Adrenal gland (tissue), 12 donors: ENCODE measurements around the gene RARB. TPM values are rescaled to one million over a fixed set of nuclear protein-coding genes. Genes with fewer than 3 reads are reported as not detected.

Source experiments
- DNase-seq, 7 donors: peaks; one replicate each; pipeline ENCODE4 v3.0.0-alpha.2; 2019 to 2020
- H3K27ac ChIP-seq, 5 donors: fragments of 200-600 bp; sonication (generic) in 4 of 5; 1 replicate in 3 of 5; 2 replicates in 2 of 5; pipeline versions ENCODE4 v1.5.1 to v1.8.0; 2016 to 2020; ENCODE audit warnings: mild to moderate bottlenecking in 1 of 5
- H3K27me3 ChIP-seq: fragments of 200-600 bp; 2 replicates; pipeline ENCODE4 v1.8.0; 2021
- H3K36me3 ChIP-seq, 2 donors: fragments of 200-600 bp; replicated peaks in 1 of 2; 1 replicate in 1 of 2; 2 replicates in 1 of 2; pipeline versions ENCODE4 v1.5.1 to v1.8.0; 2018 to 2022
- H3K4me1 ChIP-seq, 2 donors: fragments of 200-600 bp; replicated peaks in 1 of 2; 1 replicate in 1 of 2; 2 replicates in 1 of 2; pipeline versions ENCODE4 v1.5.1 to v1.8.0; 2018 to 2021
- H3K4me3 ChIP-seq, 4 donors: fragments of 200-600 bp; sonication (generic) in 3 of 4; one replicate each; pipeline ENCODE4 v1.5.1; 2016 to 2018
- H3K9me3 ChIP-seq, 3 donors: fragments of 200-600 bp; sonication (generic) in 1 of 3; replicated peaks in 1 of 3; 1 replicate in 2 of 3; 2 replicates in 1 of 3; pipeline versions ENCODE4 v1.5.1 to v1.8.0; 2016 to 2021
- POLR2A ChIP-seq, 2 donors: fragments of 450-650 bp; IDR thresholded peaks; one replicate each; pipeline ENCODE4 v1.6.1; 2017; ENCODE audit warnings: antibody characterized with exemption in 2 of 2, mild to moderate bottlenecking in 2 of 2, moderate library complexity in 1 of 2
- WGBS, 4 donors: extraction: QIAGEN DNeasy Blood & Tissue Kit in 2 of 4; methylation state at CpG; one replicate each; pipeline versions ENCODE4 v1.1.5 to v1.1.7; 2013 to 2017; 5-methylcytosine and 5-hydroxymethylcytosine counted together
- intact Hi-C, 2 donors: fragments of 100-400 bp; cut with DNase I; formaldehyde crosslinking; loops; one replicate each; pipeline versions ENCODE4 v1.14.1 to v1.15.0; 2022 to 2023
- polyA plus RNA-seq, 3 donors: library from polyadenylated mRNA; stranded (reverse); fragments of 200-250 nt in 2 of 3; fragments of 350-450 nt in 1 of 3; fragmentation: Illumina TruSeq in 1 of 3; extraction: RNeasy Lipid Tissue Mini Kit (QIAGEN cat#74804) in 1 of 3; gene quantifications; one replicate each; pipeline ENCODE4 v1.2.3, GENCODE V29; 2013 to 2014
- total RNA-seq, 9 donors: library from RNA; depleted of rRNA in 4 of 9; stranded (reverse); fragments of >200 nt in 4 of 9; fragments of 120-200 nt in 1 of 9; fragmentation: NEBNext Ultra II Directional in 1 of 9; extraction: Animal tissue kit (Norgen Biotek cat#: 25700) in 1 of 9; gene quantifications; one replicate each; pipeline versions ENCODE4 v1.1.0 to v1.2.4, GENCODE V29; 2013 to 2023
- TF ChIP-seq, protein P1 (sequence below), 6 experiments: fragments of 450-650 bp in 4 of 6; fragments of 200-600 bp in 2 of 6; sonication (generic) in 1 of 6; IDR thresholded peaks; 1 replicate in 5 of 6; 2 replicates in 1 of 6; pipeline versions ENCODE4 v1.5.1 to v1.8.0; 2016 to 2021; ENCODE audit warnings: antibody characterized with exemption in 6 of 6, mild to moderate bottlenecking in 2 of 6, moderate library complexity in 1 of 6
- donor health status: healthy with polysubstance abuse.
- donor health status: Bipolar disorder and iron deficiency.
- donor health status: DM: yes; HTN: yes; CAD: no.
- donor health status: DM: no; HTN: no; CAD: no.
- donor health status: DM: no; HTN: no; CAD: no.
- donor health status: DM: yes; HTN: yes; CAD: no.

The RARB gene
- total and polyA plus RNA-seq, 12 donors: 1.7 to 23.3 (median 9.7) TPM

DNA sequence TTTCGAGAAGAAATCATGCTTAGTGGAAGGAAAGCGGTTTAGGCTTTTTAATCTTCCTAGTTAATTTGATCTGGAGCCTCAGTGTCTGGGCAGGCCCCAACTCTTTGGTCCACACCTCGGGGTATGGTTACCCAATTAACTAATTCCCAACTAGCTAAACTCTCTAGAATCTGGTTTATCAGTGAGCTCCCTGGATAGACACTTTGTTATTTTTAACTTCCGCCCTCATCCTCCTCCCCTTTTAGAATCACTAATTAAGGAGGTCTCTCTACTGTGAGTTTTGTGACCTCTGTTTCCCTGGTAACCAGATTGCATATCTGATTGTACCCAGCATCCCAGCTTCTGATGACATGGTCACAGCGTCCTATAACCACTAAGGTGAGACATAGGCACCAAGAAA is 112.2 kb downstream of the RARB start:
- intact Hi-C loops: no loop called here
- no peaks in the 10 kb centered on the region for H3K36me3 ChIP-seq
- no peaks in the 10 kb centered on the region for H3K4me1 ChIP-seq

DNA sequence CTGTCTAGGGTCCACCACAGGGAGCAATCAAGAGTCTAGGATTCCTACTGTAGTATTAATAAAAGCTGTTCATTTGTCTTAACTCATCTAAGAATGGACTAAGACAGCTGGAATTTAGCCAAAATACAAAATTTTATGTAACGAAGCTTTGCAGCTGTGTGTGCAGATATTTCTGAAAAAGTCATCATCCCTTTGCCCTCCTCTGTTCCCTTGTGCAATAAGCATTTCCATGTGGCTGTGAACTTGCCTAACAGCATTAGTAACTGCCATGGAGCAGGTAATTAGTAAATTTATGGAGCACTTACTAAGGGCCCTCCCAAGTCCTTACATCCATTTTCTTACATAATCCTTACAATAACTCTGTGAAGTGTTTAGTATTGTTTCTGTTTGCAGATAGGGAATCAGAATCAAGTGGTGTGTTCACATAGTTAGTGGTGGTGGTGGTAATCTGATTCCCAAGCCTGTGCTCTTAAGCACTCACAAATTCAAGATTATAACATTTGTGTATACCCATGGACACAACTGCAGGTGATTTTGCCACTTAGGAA is 114.5 kb downstream of the RARB start:
- intact Hi-C loops: no loop called here
- no peak for DNase-seq
- Histone ChIP-seq H3K36me3 (no peaks in the 10 kb centered on the region), H3K4me3 (no peak overlapping the region), H3K27me3 (no peaks in the 10 kb centered on the region), H3K9me3 (no peaks in the 10 kb centered on the region), H3K4me1 (peaks cover 0 to 2% of the 10 kb centered on the region in 2 donors), H3K27ac (no peak overlapping the region)
- TF ChIP-seq, protein P1, sequence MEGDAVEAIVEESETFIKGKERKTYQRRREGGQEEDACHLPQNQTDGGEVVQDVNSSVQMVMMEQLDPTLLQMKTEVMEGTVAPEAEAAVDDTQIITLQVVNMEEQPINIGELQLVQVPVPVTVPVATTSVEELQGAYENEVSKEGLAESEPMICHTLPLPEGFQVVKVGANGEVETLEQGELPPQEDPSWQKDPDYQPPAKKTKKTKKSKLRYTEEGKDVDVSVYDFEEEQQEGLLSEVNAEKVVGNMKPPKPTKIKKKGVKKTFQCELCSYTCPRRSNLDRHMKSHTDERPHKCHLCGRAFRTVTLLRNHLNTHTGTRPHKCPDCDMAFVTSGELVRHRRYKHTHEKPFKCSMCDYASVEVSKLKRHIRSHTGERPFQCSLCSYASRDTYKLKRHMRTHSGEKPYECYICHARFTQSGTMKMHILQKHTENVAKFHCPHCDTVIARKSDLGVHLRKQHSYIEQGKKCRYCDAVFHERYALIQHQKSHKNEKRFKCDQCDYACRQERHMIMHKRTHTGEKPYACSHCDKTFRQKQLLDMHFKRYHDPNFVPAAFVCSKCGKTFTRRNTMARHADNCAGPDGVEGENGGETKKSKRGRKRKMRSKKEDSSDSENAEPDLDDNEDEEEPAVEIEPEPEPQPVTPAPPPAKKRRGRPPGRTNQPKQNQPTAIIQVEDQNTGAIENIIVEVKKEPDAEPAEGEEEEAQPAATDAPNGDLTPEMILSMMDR (IDR thresholded peaks at IDR 0.05): no peak
- TF ChIP-seq POLR2A (IDR thresholded peaks at IDR 0.05): no peak
- 29 to 49% (median 40%) methylated on average over 1 of the region's 1 CpG for WGBS, 4 donors

More for the DNA sequence above, 112.2 kb downstream of the RARB start:
- Histone ChIP-seq H3K9me3 (no peaks in the 10 kb centered on the region), H3K27me3 (no peaks in the 10 kb centered on the region), H3K4me3 (no peak overlapping the region), H3K27ac (no peak overlapping the region)
- TF ChIP-seq POLR2A (IDR thresholded peaks at IDR 0.05): no peak
- whole genome bisulfite sequencing, 4 donors: 66 to 85% (median 71%) methylated on average over 5 of the region's 5 CpGs
- DNase-seq: no peak

GRCh38 chr3:25547103-25547502 is 119.0 kb downstream of the RARB start:
- WGBS, 4 donors: 89 to 100% (median 96%) methylated on average over 1 of the region's 1 CpG
- no peak for DNase-seq
- intact Hi-C loops: no loop called here
- Histone ChIP-seq H3K4me3 (no peak overlapping the region), H3K9me3 (no peaks in the 10 kb centered on the region), H3K4me1 (peaks cover 0 to 13% of the 10 kb centered on the region in 2 donors), H3K36me3 (no peaks in the 10 kb centered on the region), H3K27ac (no peak overlapping the region), H3K27me3 (no peaks in the 10 kb centered on the region)
- TF ChIP-seq, protein P1 (IDR thresholded peaks at IDR 0.05): no peak
- no peak for TF ChIP-seq POLR2A (IDR thresholded peaks at IDR 0.05)

- WGBS, 4 donors: 12 to 20% (median 20%) methylated on average over 1 of the region's 1 CpG
- peaks cover 0 to 13% of the 10 kb centered on the region in 2 donors for H3K4me1 ChIP-seq
- DNase-seq: no peak
- H3K4me3 ChIP-seq: no peak overlapping the region
- no peak for TF ChIP-seq POLR2A (IDR thresholded peaks at IDR 0.05)
- TF ChIP-seq, protein P1 (IDR thresholded peaks at IDR 0.05): no peak
- H3K27me3 ChIP-seq: no peaks in the 10 kb centered on the region
- no peaks in the 10 kb centered on the region for H3K36me3 ChIP-seq
- intact Hi-C loops: no loop called here
- H3K9me3 ChIP-seq: no peaks in the 10 kb centered on the region
- no peak overlapping the region for H3K27ac ChIP-seq
These were observed 120.0 kb downstream of the RARB start for GRCh38 chr3:25547943-25548674.
